GM19324 (cell line): Measurements from ENCODE around the gene FBN2.
"Not testable (repeated sequence)": the region's sequence is repeated elsewhere in the genome, so short reads cannot be mapped to it uniquely, and the experiment has no call there.

Experiments used
- ATAC-seq: cut with Tn5 transposase; IDR thresholded peaks from one replicate; pipeline ENCODE4 v1.9.1; 2021; ENCODE audit warnings: mild to moderate bottlenecking, moderate library complexity; ENCODE audit not compliant: unreplicated experiment, low FRiP score

The FBN2 gene

DNA sequence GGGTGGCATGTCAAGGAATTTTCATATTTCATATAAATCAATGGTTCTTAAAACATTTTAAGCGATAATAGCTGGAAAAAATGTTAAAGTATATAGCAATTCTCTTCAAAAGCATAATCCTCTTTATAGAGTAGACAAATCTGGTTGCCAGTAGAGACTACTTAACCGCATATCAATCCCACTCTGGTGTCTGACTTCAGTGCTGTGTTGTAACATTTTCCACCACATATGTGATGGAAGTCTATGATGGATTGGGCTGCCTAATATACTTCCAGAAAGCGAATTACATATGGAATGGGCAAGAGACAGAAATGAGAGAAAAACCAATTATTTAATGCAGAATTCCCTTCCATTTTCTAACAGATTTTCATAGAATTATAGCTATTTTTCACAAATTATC, 54.3 kb downstream of the FBN2 start:
- ATAC-seq = no peak

DNA sequence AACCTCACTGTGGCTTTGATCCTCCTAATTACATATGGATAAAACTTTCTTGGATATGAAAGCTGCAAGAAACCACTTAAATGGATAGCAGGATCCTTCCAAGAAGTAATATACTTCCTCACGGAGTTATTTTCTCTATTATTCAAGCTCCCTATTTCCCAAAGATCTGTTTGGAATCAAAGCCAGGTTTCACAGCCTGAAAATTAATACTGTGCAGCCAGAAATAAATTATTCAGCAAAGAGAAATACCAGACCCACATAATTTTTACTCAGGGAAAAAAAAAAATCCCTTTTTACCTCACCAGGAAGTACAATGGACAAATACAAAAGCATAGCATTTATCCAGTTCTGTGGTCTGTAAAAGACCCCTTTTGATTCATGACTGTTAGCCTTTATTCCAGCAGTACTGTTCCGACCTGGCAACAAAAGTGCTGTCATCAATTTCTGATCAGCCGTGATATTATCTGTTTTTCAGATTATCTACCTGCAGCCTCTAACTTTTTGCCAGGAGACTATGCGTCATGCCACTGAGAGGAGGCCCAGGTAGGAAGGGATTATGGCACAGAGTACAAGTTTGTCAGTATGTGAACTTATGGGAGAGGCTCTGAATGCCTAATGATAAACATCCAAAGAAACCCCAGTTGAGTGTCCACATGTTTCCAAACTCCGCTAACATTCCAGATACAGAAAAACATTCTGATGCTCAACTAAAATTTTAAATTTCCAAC, 57.0 kb downstream of the FBN2 start:
- no peak for ATAC-seq

DNA sequence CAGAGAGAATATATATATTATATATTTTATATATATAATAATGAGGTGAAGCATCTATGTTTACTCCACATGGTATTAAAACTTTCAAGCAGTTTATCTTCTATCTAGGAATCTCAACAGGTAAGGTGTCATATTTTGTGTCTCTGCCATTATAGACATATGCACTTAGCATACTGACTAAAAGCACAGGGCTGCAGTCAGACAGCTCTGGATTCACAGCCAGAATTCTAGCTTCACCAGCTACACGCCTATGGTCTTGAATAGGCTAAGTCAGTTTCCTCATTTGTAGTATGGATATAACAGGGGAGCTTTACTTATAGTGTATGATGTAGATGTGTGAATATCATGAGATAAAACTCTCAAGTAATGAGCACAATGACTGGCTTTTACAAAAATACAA, 57.9 kb downstream of the FBN2 start:
- no peak for ATAC-seq

DNA sequence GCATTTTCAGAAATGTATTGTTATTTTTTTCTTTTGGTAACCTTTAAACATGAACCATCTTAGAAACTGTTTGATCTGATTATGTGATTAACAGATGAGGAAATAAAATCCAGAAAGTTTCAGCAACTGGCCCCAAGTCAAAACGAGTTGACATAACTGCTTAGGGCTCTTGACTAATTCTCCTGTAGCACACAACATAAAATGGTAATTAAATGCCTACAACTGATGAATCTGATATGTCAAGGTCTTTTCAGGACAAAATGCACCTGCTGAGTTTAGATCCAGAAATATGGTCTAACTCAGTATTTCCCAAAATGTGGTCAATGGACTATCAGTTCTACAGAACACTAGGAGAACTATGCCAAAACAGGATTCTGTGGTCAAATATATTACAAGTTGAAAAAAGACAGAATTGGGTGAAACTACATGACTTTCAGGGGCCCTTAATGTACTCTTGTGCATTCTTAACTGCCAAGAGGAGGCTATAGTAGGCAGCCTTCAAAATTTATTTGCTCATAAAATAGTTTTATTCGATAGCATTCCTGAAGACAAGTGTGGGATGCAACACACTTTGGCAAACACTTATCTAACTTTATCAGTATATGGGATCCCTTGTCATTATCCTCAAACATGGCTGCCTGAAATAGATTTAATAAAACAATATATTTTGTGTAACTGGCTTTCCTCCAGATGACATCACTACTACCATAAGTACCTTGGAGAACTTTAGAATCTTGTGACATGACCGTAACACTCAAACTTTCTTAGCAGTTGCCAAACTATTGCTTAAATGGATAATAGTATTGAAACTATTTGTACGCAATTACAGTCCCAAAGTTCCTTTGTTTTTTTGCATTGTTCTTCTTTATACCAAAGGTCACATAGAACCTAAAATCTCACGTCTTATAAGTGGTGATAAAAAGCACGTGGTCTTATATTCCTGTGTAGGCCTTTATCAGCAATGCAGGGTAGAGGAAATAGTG, 59.4 kb downstream of the FBN2 start:
- no peak for ATAC-seq

GRCh38 chr5:128477944-128478343, 60.1 kb downstream of the FBN2 start:
- no peak for ATAC-seq

GRCh38 chr5:128475693-128476092, 62.4 kb downstream of the FBN2 start:
- no peak for ATAC-seq

DNA sequence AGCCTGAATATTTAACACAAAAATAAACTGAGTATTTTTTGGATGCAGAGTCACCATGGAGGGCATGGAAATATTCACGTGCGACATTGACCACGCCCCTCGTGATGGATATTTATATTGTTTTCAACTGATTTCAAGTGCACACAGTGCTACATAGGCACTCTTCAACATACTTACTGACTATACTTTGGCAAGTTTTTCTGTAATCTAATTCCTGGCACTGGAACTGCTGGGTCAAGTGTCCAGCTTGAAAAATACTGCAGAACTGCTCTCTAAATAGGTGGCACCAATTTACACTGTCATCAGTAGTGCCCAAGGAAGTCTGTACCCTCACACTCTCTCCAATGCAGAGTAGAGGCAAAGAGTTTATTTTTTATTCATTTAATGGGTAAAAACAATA, 65.1 kb downstream of the FBN2 start:
- ATAC-seq = no peak

DNA sequence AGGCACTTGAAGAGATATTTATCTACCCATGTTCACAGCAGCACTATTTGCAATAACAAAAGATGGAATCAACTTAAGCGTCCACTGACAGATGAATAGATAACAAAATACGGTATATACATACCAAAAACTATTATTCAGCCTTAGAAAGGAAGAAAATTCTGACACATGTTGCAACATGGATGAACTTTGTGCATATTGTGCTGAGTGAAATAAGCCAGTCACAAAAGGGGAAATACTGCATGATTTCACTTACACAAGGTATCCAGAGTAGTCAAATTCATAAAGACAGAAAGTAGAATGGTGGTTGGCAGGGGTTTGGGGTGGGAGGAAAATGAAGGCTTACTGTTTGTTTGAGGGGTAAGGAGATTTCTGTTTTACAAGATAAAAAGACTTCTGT, 66.0 kb downstream of the FBN2 start:
- no peak for ATAC-seq

DNA sequence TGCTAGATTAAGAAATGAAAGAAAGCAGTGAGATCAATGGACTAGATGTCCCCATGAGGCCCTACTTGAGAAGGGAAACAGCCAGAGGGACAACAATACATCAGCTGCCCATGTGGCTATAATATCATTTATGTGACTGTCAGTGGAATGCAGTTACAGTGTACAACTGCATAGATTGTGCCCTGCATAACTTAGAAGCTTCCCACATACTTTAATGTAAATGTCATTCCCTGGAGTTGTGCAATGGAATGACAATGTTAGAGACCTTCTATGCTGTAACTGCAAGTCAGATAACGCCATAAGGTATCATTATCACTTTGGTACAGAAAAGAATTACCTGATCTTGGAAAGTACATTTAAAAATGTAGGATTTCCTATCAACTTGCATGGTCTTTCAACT, 67.4 kb downstream of the FBN2 start:
- no peak for ATAC-seq

DNA sequence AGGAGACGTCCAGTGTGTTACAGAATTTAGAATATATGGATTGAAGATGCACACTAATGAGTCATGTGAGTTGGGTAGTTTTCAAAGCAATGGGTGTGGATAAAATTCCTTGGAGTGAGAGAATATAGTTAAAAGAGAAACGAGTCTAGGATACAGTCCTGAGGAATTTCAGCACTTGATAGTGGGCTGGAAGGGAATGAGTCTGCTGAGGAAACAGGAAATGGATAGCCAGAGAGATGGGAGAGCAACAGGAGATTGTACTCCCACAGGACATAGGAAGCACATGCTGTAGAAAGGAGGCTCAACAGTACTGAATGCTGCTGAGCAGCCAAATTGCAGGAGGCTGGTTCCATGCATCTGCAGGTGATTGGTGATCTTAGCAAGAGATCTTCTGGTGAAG, 68.1 kb downstream of the FBN2 start:
- ATAC-seq = no peak

- ATAC-seq = no peak
Observed at GRCh38 chr5:128466980-128467379, 71.1 kb downstream of the FBN2 start.

DNA sequence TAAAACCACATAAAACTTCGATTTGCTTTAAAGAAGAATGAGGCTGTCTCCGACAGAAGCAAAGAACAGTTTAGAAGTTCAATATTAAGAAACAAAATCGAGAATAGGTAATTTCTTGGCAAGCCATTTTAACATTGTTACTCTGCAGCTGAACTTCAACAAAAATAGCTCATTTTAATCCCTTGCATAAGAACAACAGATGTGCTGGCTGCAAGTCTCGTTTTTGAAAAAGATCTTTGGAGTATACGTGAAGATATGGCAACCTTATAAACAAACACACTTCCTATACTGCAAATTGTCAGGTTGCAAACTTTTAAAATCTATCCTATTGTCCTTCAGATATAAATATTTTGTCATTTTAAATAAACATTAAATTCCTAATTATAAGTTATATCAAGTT, 71.5 kb downstream of the FBN2 start:
- no peak for ATAC-seq

GRCh38 chr5:128464596-128464995, 73.4 kb downstream of the FBN2 start:
- no peak for ATAC-seq

DNA sequence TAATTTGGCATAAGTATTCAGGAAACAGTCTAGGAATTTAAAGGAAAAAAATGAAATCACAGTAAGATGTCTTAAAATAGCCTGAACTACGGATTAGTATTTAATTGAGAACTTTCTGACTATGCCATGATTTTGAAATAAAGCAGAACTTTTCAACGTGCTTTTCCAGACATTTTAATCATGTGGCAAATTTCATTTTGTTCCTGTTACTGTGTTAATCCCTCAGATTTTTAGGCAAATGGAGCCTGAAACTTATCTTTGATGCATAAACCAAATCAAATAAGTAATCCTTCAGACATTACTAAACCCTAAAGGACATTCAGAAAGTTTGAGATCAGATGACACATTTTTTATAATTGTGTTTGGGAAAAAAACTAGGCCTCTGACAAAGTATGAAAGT, 75.7 kb downstream of the FBN2 start:
- no peak for ATAC-seq

- not testable (repeated sequence) for ATAC-seq
Observed at GRCh38 chr5:128457147-128457915, 80.7 kb downstream of the FBN2 start.

DNA sequence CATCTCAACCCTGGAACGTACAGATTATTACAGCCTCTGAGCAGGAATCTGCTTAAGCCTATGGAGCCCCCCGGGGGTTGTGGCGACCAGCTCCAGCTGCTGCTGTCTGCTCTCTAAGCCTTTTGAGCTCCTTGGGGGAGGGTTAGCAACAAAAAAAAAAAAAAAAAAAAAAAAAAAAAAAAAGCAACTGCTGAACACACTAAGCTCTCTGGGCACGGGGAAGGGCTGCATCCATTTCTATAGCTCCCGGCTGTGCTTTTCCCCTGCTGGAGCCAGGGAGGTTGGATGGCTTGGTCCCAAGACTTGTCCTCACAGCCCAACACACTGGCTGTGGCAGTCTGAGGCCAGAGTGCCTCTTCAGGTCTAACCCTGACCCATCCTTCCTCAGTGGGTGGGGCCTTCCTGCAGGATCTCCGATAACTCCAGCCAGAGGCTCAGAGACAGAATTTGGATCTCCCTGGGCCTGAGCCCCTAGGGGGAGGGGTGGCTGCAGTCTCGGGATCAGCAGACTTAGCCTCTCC, 82.1 kb downstream of the FBN2 start:
- no peak for ATAC-seq

DNA sequence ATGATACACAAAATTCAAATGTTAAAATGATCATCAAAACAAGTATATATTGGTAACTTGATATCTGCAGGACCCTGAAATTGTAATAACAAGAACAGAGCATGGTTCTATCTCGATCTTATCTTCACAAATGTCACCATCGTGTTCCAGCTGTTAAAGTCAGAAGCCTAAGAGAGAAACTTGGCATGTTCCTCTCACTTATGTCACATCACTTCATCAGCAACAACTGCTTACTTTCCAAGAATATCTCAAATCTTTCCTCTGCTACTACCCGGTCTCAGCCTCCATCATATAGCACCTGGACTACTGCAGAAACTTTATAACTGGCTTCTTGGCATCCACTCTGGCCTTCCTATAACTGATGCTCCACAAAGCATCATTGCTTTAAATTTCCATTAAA, 84.9 kb downstream of the FBN2 start:
- ATAC-seq = no peak

GRCh38 chr5:128447224-128447623, 90.8 kb downstream of the FBN2 start:
- ATAC-seq = not testable (repeated sequence)

GRCh38 chr5:128441941-128442350, 96.1 kb downstream of the FBN2 start:
- no peak for ATAC-seq

DNA sequence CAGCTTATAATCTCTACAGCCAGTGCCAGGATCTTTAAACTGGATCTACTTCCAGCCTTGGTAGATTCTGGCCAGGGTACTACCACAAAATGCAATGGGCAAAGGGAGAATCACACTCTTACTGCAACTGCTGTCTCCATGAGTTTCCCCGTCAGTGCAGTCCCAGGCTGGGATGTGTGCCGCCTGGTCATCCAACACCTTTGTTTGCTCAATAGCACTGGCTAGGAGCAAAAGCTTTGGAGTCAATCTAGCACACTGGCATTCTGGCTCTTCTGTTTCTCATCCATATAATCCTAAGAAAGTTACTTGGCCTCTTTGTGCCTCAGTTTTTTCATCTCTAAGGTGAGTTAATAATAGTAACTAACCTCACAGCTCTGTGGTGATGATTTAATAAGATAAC, 96.9 kb downstream of the FBN2 start:
- ATAC-seq = no peak

- ATAC-seq = no peak
Observed at GRCh38 chr5:128436749-128437188, 101.3 kb downstream of the FBN2 start.
